Fibroblast of lung (primary cell): ENCODE measurements around the gene TCF12. TPM values are rescaled to one million over a fixed set of nuclear protein-coding genes. Genes with fewer than 3 reads are reported as not detected.

Experiments
- DNase-seq, 2 donors: peaks; one replicate each; pipeline versions ENCODE4 v3.0.0 to v3.0.0-alpha.2; 2010; ENCODE audit warnings: low read depth in 2 of 2
- H2AFZ ChIP-seq: 2 replicates; pipeline ENCODE4 v1.5.1; 2012; ENCODE audit warnings: low read length, control low read depth, inconsistent platforms
- H3K27ac ChIP-seq: 2 replicates; pipeline ENCODE4 v1.5.1; 2011; ENCODE audit warnings: low read length, control low read depth; ENCODE audit not compliant: insufficient read depth
- H3K27me3 ChIP-seq: 2 replicates; pipeline ENCODE4 v1.5.1; 2011; ENCODE audit warnings: mild to moderate bottlenecking, low read length; ENCODE audit not compliant: control insufficient read depth, insufficient read depth
- H3K36me3 ChIP-seq: 2 replicates; pipeline ENCODE4 v1.5.1; 2011; ENCODE audit warnings: low read length; ENCODE audit not compliant: control insufficient read depth, insufficient read depth
- H3K4me1 ChIP-seq: 2 replicates; pipeline ENCODE4 v1.5.1; 2011; ENCODE audit warnings: low read length; ENCODE audit not compliant: control insufficient read depth, insufficient read depth; ENCODE audit errors: extremely low read depth
- H3K4me2 ChIP-seq: 2 replicates; pipeline ENCODE4 v1.5.1; 2011; ENCODE audit warnings: low read length, control low read depth; ENCODE audit not compliant: insufficient read depth; ENCODE audit errors: extremely low read depth
- H3K4me3 ChIP-seq, 4 experiments: fragments of 200-600 bp in 1 of 4; sonication (generic) in 1 of 4; replicated peaks in 1 of 4; 2 replicates each; pipeline ENCODE4 v1.5.1; 2011 to 2016; ENCODE audit warnings: low read length in 4 of 4, low read depth in 3 of 4, mild to moderate bottlenecking in 3 of 4, control low read depth in 2 of 4, inconsistent platforms in 1 of 4, mixed read lengths in 1 of 4; ENCODE audit not compliant: insufficient read depth in 1 of 4; ENCODE audit errors: control extremely low read depth in 1 of 4
- H3K79me2 ChIP-seq: 2 replicates; pipeline ENCODE4 v1.5.1; 2012; ENCODE audit warnings: mild to moderate bottlenecking, low read length, inconsistent platforms; ENCODE audit not compliant: control insufficient read depth, insufficient read depth
- H3K9ac ChIP-seq: 2 replicates; pipeline ENCODE4 v1.5.1; 2011; ENCODE audit warnings: mild to moderate bottlenecking, low read length, control low read depth; ENCODE audit not compliant: insufficient read depth
- H3K9me3 ChIP-seq: 2 replicates; pipeline ENCODE4 v1.5.1; 2012; ENCODE audit warnings: low read depth, low read length; ENCODE audit not compliant: control insufficient read depth, insufficient read depth
- H4K20me1 ChIP-seq: 2 replicates; pipeline ENCODE4 v1.5.1; 2011; ENCODE audit warnings: low read length; ENCODE audit not compliant: control insufficient read depth, insufficient read depth; ENCODE audit errors: extremely low read depth
- EZH2 ChIP-seq: IDR thresholded peaks from 2 replicates; pipeline ENCODE4 v1.5.1; 2012; ENCODE audit warnings: low read length, control low read depth, mild to moderate bottlenecking; ENCODE audit errors: missing control alignments
- polyA plus RNA-seq, 2 donors: library from polyadenylated mRNA; depleted of rRNA in 1 of 2; stranded (reverse) in 1 of 2; unstranded in 1 of 2; fragments of >200 nt; gene quantifications; 2 replicates each; pipeline ENCODE4 v1.2.1, GENCODE V29; 2011 to 2012; ENCODE audit warnings: missing spikeins in 1 of 2
- total RNA-seq: library from RNA; depleted of rRNA; stranded (reverse); fragments of >200 nt; gene quantifications from 2 replicates; pipeline ENCODE4 v1.2.1, GENCODE V29; 2014
- TF ChIP-seq, protein P1 (sequence below), 2 donors: IDR thresholded peaks in 1 of 2; conservative IDR thresholded peaks in 1 of 2; 1 replicate in 1 of 2; 2 replicates in 1 of 2; pipeline ENCODE4 v1.5.1; 2011 to 2012; ENCODE audit warnings: low read length in 2 of 2, control low read depth in 1 of 2, inconsistent platforms in 1 of 2, low read depth in 1 of 2, mild to moderate bottlenecking in 1 of 2

The TCF12 gene
- total and polyA plus RNA-seq, 2 donors (not counting 1 experiment from before 2014, with no cell fraction given), result 105 to 232 TPM

DNA sequence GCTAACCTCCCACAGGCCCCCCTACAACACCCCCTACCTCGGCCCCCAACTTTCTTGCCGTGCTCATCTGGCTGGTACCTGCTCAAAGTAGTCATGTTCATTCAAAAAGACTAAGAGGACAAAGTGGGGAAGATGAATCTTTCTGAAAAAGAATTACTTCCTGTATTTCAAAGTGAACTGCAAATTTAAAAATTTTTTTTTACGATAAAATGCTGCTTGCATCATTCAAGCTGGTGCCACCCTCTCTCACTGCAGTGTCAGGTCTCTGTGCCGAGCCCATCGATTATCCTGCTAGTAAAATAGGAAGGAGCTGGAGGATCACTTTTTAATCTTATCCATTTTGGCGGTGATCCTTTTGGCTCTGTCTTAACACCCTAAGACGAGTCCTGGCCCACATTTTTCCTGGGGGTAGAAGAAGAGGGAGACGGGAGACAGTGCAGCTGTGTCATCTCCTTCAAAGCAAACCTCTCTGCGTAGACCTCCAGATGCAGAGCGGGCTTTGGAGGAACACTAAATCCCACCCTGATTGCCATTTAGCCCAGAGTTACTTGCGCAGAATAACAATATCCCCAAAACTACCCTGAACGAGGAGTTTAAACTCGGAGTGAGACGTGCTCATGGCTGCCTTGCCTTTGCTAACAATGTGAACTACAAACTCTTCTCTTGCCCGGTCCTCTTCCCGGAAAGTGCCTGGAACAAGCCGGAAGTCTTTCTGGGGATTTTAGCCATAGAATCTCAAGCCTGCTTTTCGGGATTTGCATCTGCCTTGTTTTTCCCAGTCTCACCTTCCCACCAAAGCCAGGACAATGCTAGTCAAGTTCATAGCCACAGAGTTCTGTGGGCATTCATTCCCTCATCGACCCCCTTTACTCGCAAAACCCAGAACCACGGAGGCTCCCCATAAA, 391.7 kb downstream of the TCF12 start:
- Histone ChIP-seq H3K9me3 (no peaks in the 10 kb centered on the region), H3K79me2 (no peaks in the 10 kb centered on the region), H3K4me2 (no peak overlapping the region), H3K36me3 (no peaks in the 10 kb centered on the region), H3K9ac (no peak overlapping the region), H3K27ac (no peak overlapping the region), H2AFZ (no peak overlapping the region), H4K20me1 (no peaks in the 10 kb centered on the region), H3K4me1 (no peaks in the 10 kb centered on the region), H3K4me3 (no peak overlapping the region), H3K27me3 (no peaks in the 10 kb centered on the region)
- no peak for DNase-seq
- TF ChIP-seq, protein P1, sequence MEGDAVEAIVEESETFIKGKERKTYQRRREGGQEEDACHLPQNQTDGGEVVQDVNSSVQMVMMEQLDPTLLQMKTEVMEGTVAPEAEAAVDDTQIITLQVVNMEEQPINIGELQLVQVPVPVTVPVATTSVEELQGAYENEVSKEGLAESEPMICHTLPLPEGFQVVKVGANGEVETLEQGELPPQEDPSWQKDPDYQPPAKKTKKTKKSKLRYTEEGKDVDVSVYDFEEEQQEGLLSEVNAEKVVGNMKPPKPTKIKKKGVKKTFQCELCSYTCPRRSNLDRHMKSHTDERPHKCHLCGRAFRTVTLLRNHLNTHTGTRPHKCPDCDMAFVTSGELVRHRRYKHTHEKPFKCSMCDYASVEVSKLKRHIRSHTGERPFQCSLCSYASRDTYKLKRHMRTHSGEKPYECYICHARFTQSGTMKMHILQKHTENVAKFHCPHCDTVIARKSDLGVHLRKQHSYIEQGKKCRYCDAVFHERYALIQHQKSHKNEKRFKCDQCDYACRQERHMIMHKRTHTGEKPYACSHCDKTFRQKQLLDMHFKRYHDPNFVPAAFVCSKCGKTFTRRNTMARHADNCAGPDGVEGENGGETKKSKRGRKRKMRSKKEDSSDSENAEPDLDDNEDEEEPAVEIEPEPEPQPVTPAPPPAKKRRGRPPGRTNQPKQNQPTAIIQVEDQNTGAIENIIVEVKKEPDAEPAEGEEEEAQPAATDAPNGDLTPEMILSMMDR (conservative IDR thresholded peaks at IDR 0.05 in 1 of 2, IDR thresholded peaks at IDR 0.05 in 1 of 2; ENCODE audit: low read depth in 1 of 2, low read length in 2 of 2), result no peak
- TF ChIP-seq EZH2, result no peak

DNA sequence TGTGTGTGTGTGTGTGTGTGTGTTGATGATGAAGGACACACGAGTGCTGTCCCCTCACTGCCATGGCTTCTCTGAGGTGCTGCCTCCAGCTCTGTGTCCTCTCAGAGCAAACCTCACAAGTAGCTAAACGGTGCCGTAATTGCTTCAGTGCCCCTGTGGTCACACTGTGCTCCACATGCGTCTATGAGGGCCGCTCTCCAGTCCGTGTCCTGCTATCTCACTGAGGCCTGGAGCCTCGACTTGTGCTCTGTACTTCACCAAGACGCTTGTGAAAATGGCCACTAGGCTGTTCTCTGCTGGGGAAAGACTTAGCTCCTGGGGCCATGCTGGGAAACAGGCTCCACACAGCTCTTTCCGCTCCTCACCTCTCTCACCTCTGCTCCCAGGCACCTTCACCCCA, 392.4 kb downstream of the TCF12 start:
- Histone ChIP-seq H4K20me1 (no peaks in the 10 kb centered on the region), H3K4me1 (no peaks in the 10 kb centered on the region), H3K36me3 (no peaks in the 10 kb centered on the region), H3K79me2 (no peaks in the 10 kb centered on the region), H3K9me3 (no peaks in the 10 kb centered on the region), H3K9ac (no peak overlapping the region), H3K4me3 (no peak overlapping the region), H3K27me3 (no peaks in the 10 kb centered on the region), H2AFZ (no peak overlapping the region), H3K4me2 (no peak overlapping the region), H3K27ac (no peak overlapping the region)
- TF ChIP-seq, protein P1 (conservative IDR thresholded peaks at IDR 0.05 in 1 of 2, IDR thresholded peaks at IDR 0.05 in 1 of 2; ENCODE audit: low read depth in 1 of 2, low read length in 2 of 2), result no peak
- no peak for TF ChIP-seq EZH2
- DNase-seq, result no peak

DNA sequence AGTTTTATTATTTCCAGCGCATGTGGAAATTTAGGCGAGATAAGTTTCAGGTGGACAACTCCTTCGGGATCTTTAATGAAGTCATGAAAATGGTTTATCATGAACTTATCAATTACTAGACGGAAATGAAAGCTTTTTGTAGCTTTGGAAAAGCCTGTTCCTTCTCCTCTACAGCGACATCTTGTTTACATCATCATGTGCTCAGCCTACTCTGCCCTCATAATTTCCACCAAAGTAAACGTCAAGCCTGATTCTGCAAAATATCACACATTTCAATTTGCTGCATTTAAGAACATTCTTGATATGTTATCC, 393.5 kb downstream of the TCF12 start:
- H3K4me3 ChIP-seq, result no peak overlapping the region
- no peaks in the 10 kb centered on the region for H3K79me2 ChIP-seq
- H3K9me3 ChIP-seq, result no peaks in the 10 kb centered on the region
- H3K27ac ChIP-seq, result no peak overlapping the region
- no peaks in the 10 kb centered on the region for H3K36me3 ChIP-seq
- H2AFZ ChIP-seq, result no peak overlapping the region
- H3K4me2 ChIP-seq, result no peak overlapping the region
- TF ChIP-seq, protein P1 (conservative IDR thresholded peaks at IDR 0.05 in 1 of 2, IDR thresholded peaks at IDR 0.05 in 1 of 2; ENCODE audit: low read depth in 1 of 2, low read length in 2 of 2), result no peak
- TF ChIP-seq EZH2, result no peak
- H3K27me3 ChIP-seq, result no peaks in the 10 kb centered on the region
- H4K20me1 ChIP-seq, result no peaks in the 10 kb centered on the region
- no peaks in the 10 kb centered on the region for H3K4me1 ChIP-seq
- no peak for DNase-seq
- H3K9ac ChIP-seq, result no peak overlapping the region
